ENCODE measurements around the gene NAA80. TPM values are rescaled to one million over a fixed set of nuclear protein-coding genes. Genes with fewer than 3 reads are reported as not detected.

Gene NAA80
- total and polyA plus RNA-seq, 2 of the 13 experiments (the other 11 are each of a cell fraction or from before 2014, with no cell fraction given), result 3.4 to 8.7 TPM

- no peak for TF ChIP-seq ZSCAN5A (CRISPR knock-in tag; IDR thresholded peaks at IDR 0.05; ENCODE audit: borderline replicate concordance)
- no peak for TF ChIP-seq ZNF816 (CRISPR knock-in tag; IDR thresholded peaks at IDR 0.05; ENCODE audit: borderline replicate concordance)
- peak; percentile 91 for TF ChIP-seq POLR2G (IDR thresholded peaks at IDR 0.05; ENCODE audit: low read depth, low read length)
- TF ChIP-seq THAP8 (CRISPR knock-in tag; IDR thresholded peaks at IDR 0.05; ENCODE audit: borderline replicate concordance), result 0 out of 2 replicates have a peak, but pooled peaks have one; percentile 52
- peak; percentile 66; the same call in 1 of the 2 replicates for TF ChIP-seq UBTF (CRISPR knock-in tag; IDR thresholded peaks at IDR 0.05)
- TF ChIP-seq NONO (IDR thresholded peaks at IDR 0.05), result no peak
- peak; percentile 75; the same call in 1 of the 2 replicates for TF ChIP-seq NONO (CRISPR knock-in tag; conservative IDR thresholded peaks at IDR 0.05)
- TF ChIP-seq ZNF646 (CRISPR knock-in tag; IDR thresholded peaks at IDR 0.05), result no peak
- no peak for TF ChIP-seq GABPA (IDR thresholded peaks at IDR 0.05; ENCODE audit: low read depth, low read length)
- peak; percentile 53 for TF ChIP-seq GABPA (CRISPR knock-in tag; IDR thresholded peaks at IDR 0.05; ENCODE audit: low read depth)
- no peak for TF ChIP-seq ZNF3 (CRISPR knock-in tag; IDR thresholded peaks at IDR 0.05)
Observed at GRCh38 chr3:50298836-50299637, at the start of gene NAA80, which contains the start of gene HYAL3 (continued).
